H1 (cell line): ENCODE measurements around the gene SLC7A7. TPM values are rescaled to one million over a fixed set of nuclear protein-coding genes. Genes with fewer than 3 reads are reported as not detected.

Experiments used
- CTCF ChIA-PET: fragments of 300-600 bp; sonication (Branson Sonifier 250); formaldehyde crosslinking; loops from one replicate; lab custom pipeline; 2021; ENCODE audit not compliant: partially characterized antibody; lab: Charles Lee
- POLR2A ChIA-PET: fragments of 300-600 bp; sonication (Branson Sonifier 250); formaldehyde crosslinking; loops from one replicate; lab custom pipeline; 2021; ENCODE audit warnings: inconsistent platforms; ENCODE audit not compliant: partially characterized antibody; lab: Charles Lee
- DNase-seq, 2 experiments: peaks; one replicate each; pipeline versions ENCODE4 v3.0.0 to v3.0.0-alpha.2; 2010 to 2022; ENCODE audit warnings: low spot score in 2 of 2, low read depth in 1 of 2, mixed read lengths in 1 of 2
- FAIRE-seq: peaks from 2 replicates; lab custom pipeline; 2011; peaks lifted over from hg19 to GRCh38; lab: Jason Lieb, UNC
- H2AFZ ChIP-seq: 2 replicates; pipeline ENCODE4 v1.8.1; 2012; ENCODE audit warnings: low read length, inconsistent platforms
- H2AK5ac ChIP-seq: 2 replicates; pipeline ENCODE4 v1.6.1; 2013; ENCODE audit warnings: low read depth, low read length
- H2BK120ac ChIP-seq: replicated peaks from 2 replicates; pipeline ENCODE3; 2013; ENCODE audit warnings: low read depth, low read length, inconsistent platforms
- H2BK12ac ChIP-seq: 2 replicates; pipeline ENCODE4 v1.6.1; 2013; ENCODE audit warnings: low read depth, low read length
- H2BK15ac ChIP-seq: 2 replicates; pipeline ENCODE4 v1.6.1; 2013; ENCODE audit warnings: low read length
- H2BK20ac ChIP-seq: 2 replicates; pipeline ENCODE4 v1.6.1; 2013; ENCODE audit warnings: low read length
- H2BK5ac ChIP-seq: 2 replicates; pipeline ENCODE4 v1.6.1; 2013; ENCODE audit warnings: low read depth, low read length
- H3K14ac ChIP-seq: 2 replicates; pipeline ENCODE4 v1.6.1; 2013; ENCODE audit warnings: inconsistent platforms; ENCODE audit not compliant: insufficient read length
- H3K18ac ChIP-seq: 2 replicates; pipeline ENCODE4 v1.6.1; 2013; ENCODE audit warnings: low read length; ENCODE audit errors: extremely low read depth
- H3K23ac ChIP-seq: 2 replicates; pipeline ENCODE4 v1.6.1; 2013; ENCODE audit warnings: inconsistent platforms; ENCODE audit not compliant: insufficient read length
- H3K23me2 ChIP-seq: 2 replicates; pipeline ENCODE4 v1.6.1; 2013; ENCODE audit warnings: low read depth, low read length
- H3K27ac ChIP-seq: 2 replicates; pipeline ENCODE4 v1.6.1; 2011; ENCODE audit warnings: low read depth, low read length, inconsistent platforms
- H3K27me3 ChIP-seq, 4 experiments: replicated peaks in 1 of 4; 1 replicate in 1 of 4; 2 replicates in 3 of 4; pipeline versions ENCODE4 v1.6.1 to v1.8.1; 2011 to 2013; ENCODE audit warnings: low read length in 3 of 4, mild to moderate bottlenecking in 3 of 4, inconsistent platforms in 2 of 4, mixed read lengths in 2 of 4, moderate library complexity in 1 of 4; ENCODE audit not compliant: control insufficient read depth in 3 of 4, insufficient read depth in 3 of 4; ENCODE audit errors: extremely low read depth in 1 of 4
- H3K36me3 ChIP-seq, 4 experiments: 2 replicates each; pipeline versions ENCODE4 v1.6.1 to v1.8.1; 2011 to 2013; ENCODE audit warnings: mild to moderate bottlenecking in 4 of 4, low read length in 3 of 4, moderate library complexity in 2 of 4, control low read depth in 1 of 4, inconsistent platforms in 1 of 4; ENCODE audit not compliant: insufficient read depth in 4 of 4, control insufficient read depth in 2 of 4
- H3K4ac ChIP-seq: replicated peaks from 2 replicates; pipeline ENCODE3; 2013; ENCODE audit warnings: low read length, low read depth, mixed read lengths, inconsistent platforms; ENCODE audit not compliant: insufficient read length
- H3K4me1 ChIP-seq, 4 experiments: replicated peaks in 1 of 4; 1 replicate in 1 of 4; 2 replicates in 3 of 4; pipeline versions ENCODE4 v1.6.1 to v1.8.1; 2011 to 2013; ENCODE audit warnings: low read length in 3 of 4, inconsistent platforms in 2 of 4, mixed read lengths in 1 of 4; ENCODE audit not compliant: insufficient read depth in 4 of 4, control insufficient read depth in 3 of 4
- H3K4me2 ChIP-seq, 2 experiments: 2 replicates each; pipeline versions ENCODE4 v1.6.1 to v1.8.1; 2011 to 2013; ENCODE audit warnings: low read depth in 2 of 2, low read length in 2 of 2, control low read depth in 1 of 2, inconsistent platforms in 1 of 2, mild to moderate bottlenecking in 1 of 2; ENCODE audit not compliant: insufficient read depth in 1 of 2
- H3K4me3 ChIP-seq, 4 experiments: fragments of 200-600, 300-600 bp in 1 of 4; sonication (generic), shearing (Covaris generic), sonication (Bioruptor Twin) in 1 of 4; 2 replicates each; pipeline versions ENCODE4 v1.5.1 to v1.8.1; 2011 to 2016; ENCODE audit warnings: low read length in 4 of 4, low read depth in 3 of 4, control low read depth in 2 of 4, inconsistent platforms in 2 of 4, mild to moderate bottlenecking in 2 of 4, mixed read lengths in 1 of 4, moderate library complexity in 1 of 4; ENCODE audit not compliant: insufficient read depth in 2 of 4; ENCODE audit errors: extremely low read depth in 1 of 4
- H3K56ac ChIP-seq: replicated peaks from 2 replicates; pipeline ENCODE3; 2013; ENCODE audit warnings: low read depth, mild to moderate bottlenecking, mixed read lengths, low read length, inconsistent platforms; ENCODE audit not compliant: insufficient read length
- H3K79me1 ChIP-seq: 2 replicates; pipeline ENCODE4 v1.6.1; 2013; ENCODE audit warnings: low read depth, low read length, control low read depth
- H3K79me2 ChIP-seq, 2 experiments: 2 replicates each; pipeline versions ENCODE4 v1.6.1 to v1.8.1; 2012 to 2013; ENCODE audit warnings: low read length in 2 of 2, mild to moderate bottlenecking in 2 of 2, inconsistent platforms in 1 of 2; ENCODE audit not compliant: insufficient read depth in 2 of 2, control insufficient read depth in 1 of 2
- H3K9ac ChIP-seq, 4 experiments: replicated peaks in 1 of 4; 1 replicate in 1 of 4; 2 replicates in 3 of 4; pipeline versions ENCODE4 v1.6.1 to v1.8.1; 2011 to 2013; ENCODE audit warnings: low read depth in 3 of 4, low read length in 3 of 4, control low read depth in 2 of 4, mild to moderate bottlenecking in 2 of 4, moderate library complexity in 2 of 4, inconsistent platforms in 1 of 4; ENCODE audit errors: extremely low read depth in 1 of 4
- H3K9me3 ChIP-seq, 2 experiments: 2 replicates each; pipeline versions ENCODE4 v1.6.1 to v1.8.1; 2012 to 2013; ENCODE audit warnings: mild to moderate bottlenecking in 2 of 2, moderate library complexity in 2 of 2, control low read depth in 1 of 2, inconsistent platforms in 1 of 2, low read depth in 1 of 2, low read length in 1 of 2, mixed read lengths in 1 of 2; ENCODE audit not compliant: insufficient read depth in 2 of 2
- H4K20me1 ChIP-seq, 2 experiments: replicated peaks in 1 of 2; 2 replicates each; pipeline versions ENCODE3 to v1.8.1; 2011 to 2013; ENCODE audit warnings: inconsistent platforms in 2 of 2, low read length in 2 of 2, mild to moderate bottlenecking in 1 of 2; ENCODE audit not compliant: insufficient read depth in 2 of 2, control insufficient read depth in 1 of 2
- H4K5ac ChIP-seq: 2 replicates; pipeline ENCODE4 v1.6.1; 2013; ENCODE audit warnings: low read length, low read depth, mixed read lengths, inconsistent platforms; ENCODE audit not compliant: insufficient read length
- H4K8ac ChIP-seq: 2 replicates; pipeline ENCODE4 v1.8.0; 2013; ENCODE audit warnings: mild to moderate bottlenecking, moderate library complexity, low read length, inconsistent platforms; ENCODE audit not compliant: insufficient read depth; ENCODE audit errors: extremely low read depth
- H4K91ac ChIP-seq: replicated peaks from 2 replicates; pipeline ENCODE3; 2013; ENCODE audit warnings: low read length, mixed read lengths, inconsistent platforms; ENCODE audit not compliant: insufficient read length
- EP300 ChIP-seq, 2 experiments: IDR thresholded peaks; 1 replicate in 1 of 2; 2 replicates in 1 of 2; pipeline ENCODE4 v1.6.1; 2011 to 2012; ENCODE audit warnings: low read depth in 2 of 2, low read length in 2 of 2, mild to moderate bottlenecking in 2 of 2, borderline replicate concordance in 1 of 2, inconsistent platforms in 1 of 2, moderate library complexity in 1 of 2
- SIX5 ChIP-seq: IDR thresholded peaks from 2 replicates; pipeline ENCODE4 v1.6.1; 2011; ENCODE audit warnings: mild to moderate bottlenecking, low read depth, low read length
- WGBS, 2 experiments: shearing (Covaris generic) in 1 of 2; methylation state at CpG; one replicate each; pipeline versions ENCODE4 v1.1.6 to v1.1.7; 2013 to 2015; ENCODE audit warnings: low lambda C conversion rate in 2 of 2, mixed read lengths in 2 of 2, inconsistent platforms in 1 of 2, low coverage in 1 of 2, missing lambda C conversion rate in 1 of 2; ENCODE audit not compliant: insufficient replicate concordance in 2 of 2, insufficient coverage in 1 of 2, insufficient read length in 1 of 2; ENCODE audit errors: extremely low coverage in 1 of 2, missing lambda C conversion rate in 1 of 2; 5-methylcytosine and 5-hydroxymethylcytosine counted together
- polyA plus RNA-seq, 7 experiments: library from polyadenylated mRNA; depleted of rRNA in 3 of 7; stranded (reverse) in 5 of 7; unstranded in 2 of 7; fragments of >200 nt in 5 of 7; fragments of 200-250 nt in 2 of 7; gene quantifications; 1 replicate in 5 of 7; 2 replicates in 1 of 7; 4 replicates in 1 of 7; pipeline versions ENCODE4 v1.2.1 to v1.2.3, GENCODE V29; 2011 to 2013; ENCODE audit warnings: missing spikeins in 2 of 7, mixed read lengths in 2 of 7
- total RNA-seq: library from RNA; stranded (reverse); fragmentation: NEBNext Ultra II Directional; extraction: Animal tissue kit (Norgen Biotek cat#: 25700); gene quantifications from 2 replicates; pipeline ENCODE4 v1.2.1, GENCODE V29; 2021

SLC7A7 gene
- total and polyA plus RNA-seq, 2 of the 8 experiments (the other 6 are each of a cell fraction or from before 2014, with no cell fraction given): 5.8 to 14.9 TPM

DNA sequence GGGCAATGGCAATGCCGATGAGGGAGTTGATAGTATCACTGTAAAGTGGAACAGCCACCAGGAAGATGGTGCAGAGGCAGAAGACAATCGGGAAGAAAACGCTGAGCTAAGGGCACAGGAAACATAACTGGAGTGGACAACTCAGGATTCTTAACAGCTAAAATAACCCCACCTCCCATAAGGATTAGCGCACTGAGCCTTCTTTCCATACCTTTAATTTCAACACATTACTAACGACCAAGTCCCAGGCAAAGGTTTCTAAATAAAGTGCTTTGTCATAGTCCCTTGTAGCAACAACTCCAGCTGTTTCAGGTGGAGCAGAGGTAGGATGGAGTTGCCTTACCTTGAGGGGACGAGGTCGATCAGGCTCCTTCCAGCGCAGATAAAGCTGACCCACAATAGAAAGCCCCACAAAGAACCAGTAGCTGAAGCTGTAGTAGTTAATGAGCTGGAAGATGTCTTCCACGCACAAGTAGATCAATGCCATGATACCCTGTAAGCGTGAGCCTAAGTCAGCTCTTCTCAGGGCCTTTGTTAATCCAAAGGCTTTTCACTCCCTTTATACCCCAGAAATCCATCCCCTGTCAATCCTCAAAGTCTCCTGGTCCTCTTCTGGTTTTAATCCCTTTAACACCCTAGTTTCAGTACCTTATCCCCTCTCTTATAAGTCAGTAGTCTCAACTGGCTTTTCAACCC lies 41.1 kb downstream of the SLC7A7 start:
- DNase-seq: no peak
- POLR2A ChIA-PET: interaction anchor here (0.6 to 3.4 kb wide), 15 partner anchors 8 to 204 kb away, joined by 3 to 13 read pairs (median 3); partner anchors contain the start of genes OXA1L and REM2
- CTCF ChIA-PET: interaction anchor here (0.7 to 2.9 kb wide), 18 partner anchors 10 to 384 kb away, joined by 3 to 17 read pairs (median 5); no protein-coding TSS in a partner anchor
- TF ChIP-seq SIX5 (no peak), EP300 (IDR thresholded peaks at IDR 0.05; ENCODE audit: borderline replicate concordance in 1 of 2, low read depth in 2 of 2, low read length in 2 of 2) (no peak)

More for the DNA sequence above, 41.1 kb downstream of the SLC7A7 start:
- H4K91ac ChIP-seq: no peak overlapping the region
- no peak overlapping the region for H3K27ac ChIP-seq
- no peaks in the 10 kb centered on the region for H3K79me2 ChIP-seq
- H3K9me3 ChIP-seq: no peaks in the 10 kb centered on the region
- no peak overlapping the region for H2AK5ac ChIP-seq
- H3K4me1 ChIP-seq: no peaks in the 10 kb centered on the region
- no peaks in the 10 kb centered on the region for H3K23me2 ChIP-seq
- no peak overlapping the region for H4K8ac ChIP-seq
- peaks cover 18 to 41% (median 28%) of the 10 kb centered on the region in 4 experiments for H3K36me3 ChIP-seq
- no peak overlapping the region for H2AFZ ChIP-seq
- no peak overlapping the region for H3K14ac ChIP-seq
- peak overlapping the region; percentile 26; the same call in 1 of the 2 replicates for H2BK5ac ChIP-seq
- H2BK12ac ChIP-seq: no peak overlapping the region
- H3K27me3 ChIP-seq: no peaks in the 10 kb centered on the region
- no peak overlapping the region for H2BK20ac ChIP-seq
- no peaks in the 10 kb centered on the region for H4K20me1 ChIP-seq
- no peak for FAIRE-seq
- no peak overlapping the region for H2BK15ac ChIP-seq
- H4K5ac ChIP-seq: no peak overlapping the region
- no peak overlapping the region for H3K9ac ChIP-seq
- H3K4me2 ChIP-seq: no peak overlapping the region
- no peaks in the 10 kb centered on the region for H3K79me1 ChIP-seq
- WGBS, 2 experiments: 88% methylated on average over 10 of the region's 10 CpGs; no CpG with 5 or more reads in 1 of the 2 experiments
- H3K4ac ChIP-seq: no peak overlapping the region
- H2BK120ac ChIP-seq: no peak overlapping the region
- no peak overlapping the region for H3K23ac ChIP-seq
- H3K18ac ChIP-seq: no peak overlapping the region
- no peak overlapping the region for H3K56ac ChIP-seq
- H3K4me3 ChIP-seq: no peak overlapping the region
